Stimulated activated CD8-positive, alpha-beta memory T cell treated with anti-CD3 and anti-CD28 coated beads, Interleukin-7, amount 100 ng/mL, for 48 hours (primary cell): ENCODE data around the gene DAPK1.

ENCODE experiments used
- DNase-seq, 2 donors: peaks; one replicate each; pipeline ENCODE4 v3.0.0-alpha.2; 2020; ENCODE audit warnings: low read depth in 1 of 2; ENCODE audit errors: extremely low read depth in 1 of 2

The DAPK1 gene

GRCh38 chr9:87564791-87565241 lies 67.1 kb downstream of the DAPK1 start:
- DNase-seq, result no peak

DNA sequence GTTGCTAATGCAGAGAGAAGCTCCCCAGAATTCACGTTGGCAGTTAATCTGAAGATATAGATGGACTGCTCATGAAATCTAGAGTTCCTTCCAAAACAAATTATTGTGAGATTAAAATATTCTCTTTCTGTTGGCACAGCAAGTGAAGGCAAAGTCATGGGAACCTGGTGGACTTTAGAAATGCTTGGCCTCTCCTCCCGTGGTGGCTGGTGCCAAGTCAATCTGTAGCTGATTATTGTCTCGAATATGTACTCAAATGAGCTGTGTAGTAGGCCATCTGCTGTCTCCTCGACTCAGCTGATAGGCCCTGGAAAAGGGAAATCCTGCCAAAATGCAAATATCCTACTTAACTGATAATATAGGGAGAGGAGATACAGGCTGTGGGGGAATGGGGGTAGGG lies 69.3 kb downstream of the DAPK1 start:
- DNase-seq, result no peak

- no peak for DNase-seq
Observed at GRCh38 chr9:87567571-87567970, 69.9 kb downstream of the DAPK1 start.

DNA sequence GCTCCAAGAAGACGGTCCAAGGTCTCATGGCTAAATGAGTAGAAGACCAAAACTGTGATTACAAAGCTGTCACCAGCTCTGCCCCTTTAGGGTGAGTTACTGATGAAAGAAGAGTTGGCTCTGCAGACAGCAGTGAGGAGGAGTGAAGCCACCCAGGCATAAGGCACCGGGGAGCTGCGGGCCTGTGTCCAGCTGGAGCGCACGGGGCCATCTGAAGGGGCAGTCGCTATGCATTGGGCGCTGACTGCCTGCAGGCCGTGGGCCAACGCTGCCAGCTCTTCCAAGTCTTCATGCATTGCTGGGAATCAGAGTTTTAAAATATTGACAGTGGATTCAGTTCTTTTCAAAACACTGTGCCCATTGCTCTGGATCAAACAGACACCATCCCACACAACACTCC lies 70.3 kb downstream of the DAPK1 start:
- DNase-seq, result no peak

GRCh38 chr9:87568401-87568800 lies 70.7 kb downstream of the DAPK1 start:
- no peak for DNase-seq

DNA sequence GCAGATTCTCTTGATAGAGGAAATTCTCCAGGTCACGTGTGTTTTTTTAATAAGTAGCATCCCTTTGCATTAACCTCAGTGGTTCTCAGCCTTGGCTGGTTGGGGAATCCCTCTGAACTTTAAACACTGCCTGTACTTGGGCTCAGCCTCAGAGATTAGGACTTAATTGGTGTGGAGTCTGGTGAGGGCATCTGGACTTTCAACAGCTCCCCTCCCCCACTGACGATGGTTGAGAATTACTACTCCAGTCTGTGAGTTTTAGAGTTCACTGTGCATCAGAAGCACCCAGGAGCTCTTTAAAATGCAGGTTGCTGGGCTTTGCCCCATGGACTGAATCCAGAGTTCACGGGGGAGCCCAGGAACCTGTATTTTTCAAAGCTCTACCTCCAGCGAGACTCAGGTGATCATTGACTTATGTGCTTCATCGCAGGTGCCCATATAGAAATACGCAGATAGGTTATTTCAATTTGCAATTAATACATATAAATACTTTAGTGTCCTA lies 71.4 kb downstream of the DAPK1 start:
- DNase-seq, result no peak

GRCh38 chr9:87569518-87569917 lies 71.9 kb downstream of the DAPK1 start:
- no peak for DNase-seq

GRCh38 chr9:87570000-87570908 lies 72.6 kb downstream of the DAPK1 start:
- DNase-seq, result no peak

- DNase-seq, result no peak
Observed at GRCh38 chr9:87572719-87573118, 75.1 kb downstream of the DAPK1 start.

GRCh38 chr9:87573841-87574342 lies 76.2 kb downstream of the DAPK1 start:
- DNase-seq, result no peak

DNA sequence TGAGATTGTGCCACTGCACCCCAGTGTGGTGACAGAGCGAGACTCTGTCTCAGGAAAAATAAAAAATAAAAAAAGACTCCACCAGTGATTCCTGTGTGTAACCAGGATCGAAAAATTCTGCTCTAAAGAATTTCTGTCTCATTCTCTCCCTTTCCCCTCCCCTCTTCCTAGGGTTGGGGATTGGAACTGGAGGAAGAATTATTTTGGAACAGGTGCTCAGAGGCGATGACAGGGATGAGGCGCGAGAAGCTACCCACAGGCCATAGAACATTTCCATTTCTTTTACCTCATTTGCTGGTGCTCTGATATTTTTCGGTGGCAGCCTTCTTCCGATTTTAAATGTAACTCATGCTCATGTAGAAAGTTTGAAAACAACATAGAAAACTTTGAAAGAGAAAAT lies 80.1 kb downstream of the DAPK1 start:
- no peak for DNase-seq

DNA sequence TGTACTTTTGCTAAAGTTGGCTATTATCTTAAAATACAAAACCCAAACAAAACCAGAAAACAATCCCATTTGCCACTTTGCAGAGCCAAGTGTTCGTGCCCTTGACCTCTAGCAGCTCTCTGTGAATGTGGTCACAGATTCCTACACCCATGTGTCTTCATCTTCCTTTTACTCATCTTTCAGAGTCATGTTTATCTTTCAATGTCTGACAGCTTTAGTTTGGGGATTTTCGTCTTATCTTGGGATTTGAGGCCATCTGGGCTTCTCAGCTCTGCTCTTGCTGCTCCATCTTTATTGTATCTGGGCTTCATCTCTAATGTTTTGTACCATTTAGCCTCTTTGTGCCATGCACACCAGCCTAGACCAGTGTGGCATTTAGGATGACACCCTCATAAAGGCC lies 81.0 kb downstream of the DAPK1 start:
- no peak for DNase-seq

DNA sequence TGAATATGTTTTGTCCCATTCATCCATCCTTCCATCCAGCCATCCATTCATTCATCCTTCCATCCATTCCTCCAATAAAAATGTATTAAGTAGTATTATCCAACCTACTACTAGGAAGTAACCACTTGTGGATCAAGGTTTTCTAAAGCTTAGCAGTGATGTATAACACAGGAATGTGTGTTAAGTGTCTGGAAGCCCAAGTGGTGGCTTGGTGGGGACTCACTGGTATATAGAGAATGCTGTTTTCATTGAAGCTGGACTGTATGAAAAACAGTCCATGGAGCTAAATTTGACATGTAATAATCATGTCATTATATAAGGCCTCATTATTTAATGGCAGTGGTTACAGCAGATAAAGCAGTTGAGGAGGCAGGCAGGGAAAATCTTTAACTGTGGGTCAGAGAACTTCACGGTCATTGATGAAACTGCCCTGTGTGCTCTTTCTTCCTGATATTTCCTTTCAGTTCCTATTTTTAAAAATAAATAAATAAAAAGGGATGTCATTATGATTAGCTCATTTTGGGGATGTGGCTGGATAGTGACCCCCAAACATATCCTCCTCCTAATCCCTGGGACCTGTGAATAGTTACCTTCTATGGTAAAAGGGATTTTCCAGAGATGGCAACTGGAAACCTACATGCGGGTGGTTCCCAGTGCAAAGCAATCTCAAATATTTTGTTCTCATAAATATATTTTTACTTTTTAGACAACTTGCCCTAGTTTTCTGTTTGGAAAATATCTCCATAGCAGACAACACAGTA lies 82.3 kb downstream of the DAPK1 start:
- DNase-seq, result no peak

- DNase-seq, result no peak
Observed at GRCh38 chr9:87580941-87581438, 83.3 kb downstream of the DAPK1 start.

DNA sequence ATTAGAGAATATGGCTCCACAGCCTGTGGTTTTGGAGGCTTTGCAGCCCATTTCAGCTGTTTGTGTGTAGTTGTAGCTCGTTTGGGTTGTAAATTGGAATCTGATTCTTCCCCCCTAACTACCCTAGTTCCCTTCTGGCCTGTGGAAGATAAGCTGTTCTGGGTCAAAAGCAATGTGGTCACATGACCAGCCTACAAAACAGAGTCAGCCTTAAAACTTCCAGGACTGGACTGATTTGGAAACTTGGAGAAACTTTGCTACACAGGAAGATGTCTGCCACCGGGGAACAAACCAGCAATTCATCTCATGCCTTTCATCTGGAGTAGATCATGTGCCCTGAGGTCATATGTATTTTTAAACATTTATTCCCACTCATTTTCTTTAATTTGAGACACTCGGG lies 83.8 kb downstream of the DAPK1 start:
- DNase-seq, result no peak

DNA sequence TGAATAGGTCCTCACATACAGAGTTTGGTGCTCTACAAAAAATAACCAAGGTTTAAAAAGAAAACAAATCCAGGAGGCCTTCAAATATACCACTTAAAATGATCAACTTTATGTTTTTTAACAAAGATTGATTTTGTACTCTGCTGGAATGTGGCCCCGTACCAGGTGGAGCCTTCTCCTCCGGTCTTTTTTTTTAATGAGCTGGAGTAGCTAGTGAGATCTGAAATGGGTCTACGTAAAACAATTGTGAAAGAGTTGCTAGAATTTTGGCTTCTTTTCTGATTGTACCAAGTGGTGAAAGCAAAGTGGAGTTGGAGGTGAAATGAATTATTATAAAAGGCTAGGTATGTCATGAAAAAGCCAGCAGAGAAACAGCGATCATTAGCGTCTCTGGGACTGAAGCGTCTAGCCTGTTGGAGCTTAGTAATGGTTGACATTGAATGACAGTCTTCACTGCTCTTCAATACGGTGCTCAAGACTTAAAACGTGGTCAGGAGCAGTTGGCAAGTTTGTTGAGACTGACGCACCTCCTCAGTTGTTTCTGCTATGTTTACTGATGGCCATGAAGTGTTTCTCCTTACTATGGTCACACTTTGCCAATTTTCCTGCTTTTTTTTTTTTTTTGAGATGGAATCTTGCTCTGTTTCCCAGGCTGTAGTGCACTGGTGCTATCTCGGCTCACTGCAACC lies 84.4 kb downstream of the DAPK1 start:
- DNase-seq, result no peak

GRCh38 chr9:87584326-87584725 lies 86.7 kb downstream of the DAPK1 start:
- DNase-seq, result no peak

DNA sequence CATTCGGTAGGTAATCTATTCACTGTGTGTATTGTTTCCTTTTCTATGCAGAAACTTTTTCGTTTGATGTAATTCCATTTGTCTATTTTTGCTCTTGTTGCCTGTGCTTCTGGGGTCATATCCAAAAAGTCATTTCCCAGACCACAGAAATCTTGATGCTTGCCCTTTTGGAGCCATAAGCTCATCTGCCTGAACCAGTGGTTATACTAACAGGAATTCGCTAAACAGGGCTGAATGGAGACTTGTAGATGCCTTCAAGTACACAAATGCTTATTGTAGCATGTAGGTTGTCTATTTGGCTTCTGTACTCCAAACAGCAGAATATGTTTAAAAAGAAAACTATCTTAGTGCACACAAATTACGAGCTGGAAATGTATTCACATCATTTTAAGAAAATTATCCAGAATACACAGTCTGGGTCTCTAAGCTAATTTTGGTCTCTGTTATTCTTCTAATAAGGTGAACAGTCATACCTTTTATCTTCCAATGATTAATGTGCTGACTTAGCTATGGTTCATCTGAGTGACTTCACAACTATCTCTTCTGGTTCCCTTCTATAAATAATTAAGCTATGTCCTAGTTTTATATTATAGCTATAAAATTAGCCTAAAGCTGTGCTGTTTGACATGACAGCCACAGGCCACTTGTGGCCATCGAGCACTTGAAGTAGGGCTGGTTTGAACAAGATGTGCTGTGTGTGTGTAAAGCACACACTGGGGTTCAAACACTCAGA lies 87.6 kb downstream of the DAPK1 start:
- DNase-seq, result no peak

GRCh38 chr9:87586731-87587355 lies 89.2 kb downstream of the DAPK1 start:
- DNase-seq, result no peak

DNA sequence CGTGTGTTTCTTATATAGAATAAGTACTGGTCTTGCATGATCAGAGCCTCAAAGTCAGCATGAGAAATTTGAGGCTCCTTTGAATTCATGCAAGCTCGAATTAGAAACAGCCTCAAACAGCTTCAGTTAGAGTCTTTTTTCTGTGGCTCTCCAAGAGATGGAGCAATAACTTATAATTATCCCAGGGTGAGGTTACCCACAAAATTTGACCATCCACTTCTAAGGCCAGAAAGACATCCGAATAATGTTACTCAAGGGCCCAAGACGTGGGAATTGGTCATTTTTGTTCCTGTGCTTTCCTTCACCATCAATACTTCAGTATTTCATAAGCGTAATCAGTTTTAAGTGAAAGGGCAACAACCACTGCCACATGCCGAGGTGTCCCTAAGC lies 89.7 kb downstream of the DAPK1 start:
- DNase-seq, result no peak
